ENCODE data around the gene PDE6A. TPM values are rescaled to one million over a fixed set of nuclear protein-coding genes. Genes with fewer than 3 reads are reported as not detected.

Gene PDE6A
- total RNA-seq, 1 experiment from 2014 or later = not detected

GRCh38 chr5:149948993-149949392, 4.4 kb upstream of the PDE6A start:
- Histone ChIP-seq H2AK5ac (ENCODE audit: insufficient read length, low read length) (no peak overlapping the region), H3K23me2 (ENCODE audit: insufficient read length, low read depth, low read length, poor library complexity, severe bottlenecking) (no peaks in the 10 kb centered on the region), H3K23ac (ENCODE audit: insufficient read length, low read depth, low read length) (no peak overlapping the region), H2BK20ac (ENCODE audit: low read depth, low read length, poor library complexity, severe bottlenecking) (no peak overlapping the region), H3K4me2 (ENCODE audit: insufficient read depth, insufficient read length, low read length) (no peak overlapping the region), H2BK5ac (ENCODE audit: insufficient read length, low read length) (no peak overlapping the region), H4K20me1 (ENCODE audit: control insufficient read depth, insufficient read depth, insufficient read length) (no peaks in the 10 kb centered on the region), H3K4me1 (ENCODE audit: insufficient read depth, low read length) (no peaks in the 10 kb centered on the region), H3K18ac (ENCODE audit: insufficient read length, low read depth, low read length) (no peak overlapping the region), H4K91ac (ENCODE audit: insufficient read length, low read depth, low read length) (no peak overlapping the region), H3K56ac (ENCODE audit: insufficient read length, low read depth, low read length) (no peak overlapping the region), H3K79me2 (ENCODE audit: insufficient read depth, low read length) (no peaks in the 10 kb centered on the region), H4K5ac (ENCODE audit: insufficient read length, low read depth, low read length) (no peak overlapping the region), H2BK12ac (ENCODE audit: insufficient read length, low read depth, low read length) (no peak overlapping the region), H3K14ac (ENCODE audit: insufficient read depth, low read length) (no peak overlapping the region), H3K4ac (ENCODE audit: low read depth, low read length) (no peak overlapping the region), H2BK120ac (ENCODE audit: low read depth, low read length, poor library complexity, severe bottlenecking) (no peak overlapping the region), H3K9ac (ENCODE audit: extremely low read depth, insufficient read length, low read length) (no peak overlapping the region), H4K8ac (replicated peaks; ENCODE audit: insufficient read length, low read depth, low read length) (no peak overlapping the region), H3K79me1 (ENCODE audit: insufficient read depth, low read depth, low read length, poor library complexity, severe bottlenecking) (no peaks in the 10 kb centered on the region), H3T11ph (ENCODE audit: low read length) (no peak overlapping the region), H2AFZ (ENCODE audit: low read length) (no peak overlapping the region), H3K9me3 (ENCODE audit: control insufficient read depth, low read depth, low read length) (no peaks in the 10 kb centered on the region), H3K27me3 (ENCODE audit: insufficient read depth, low read length) (no peaks in the 10 kb centered on the region), H2BK15ac (ENCODE audit: low read depth, low read length) (no peak overlapping the region), H3K27ac (ENCODE audit: insufficient read length, low read depth, low read length) (no peak overlapping the region)
- TF ChIP-seq CTCF (conservative IDR thresholded peaks at IDR 0.05) = no peak
- Mint-ChIP-seq H3K4me3 (no peak overlapping the region), H3K4me1 (no peaks in the 10 kb centered on the region), H3K36me3 (ENCODE audit: insufficient read depth in 1 of 3, low read depth in 3 of 3) (no peaks in the 10 kb centered on the region), H3K9me3 (no peaks in the 10 kb centered on the region), H3K27me3 (ENCODE audit: low read depth) (no peaks in the 10 kb centered on the region; the same call in none of the 2 replicates), H3K27ac (no peak overlapping the region)
- DNase-seq = no peak
- WGBS (ENCODE audit: extremely low coverage, insufficient read length, low lambda C conversion rate) = no CpG with 5 or more reads among the region's 5 CpGs
